ENCODE results near the gene JAM3.
A peak's percentile ranks its signal among the peaks of the same experiment; 100 is the strongest.

JAM3 gene

DNA sequence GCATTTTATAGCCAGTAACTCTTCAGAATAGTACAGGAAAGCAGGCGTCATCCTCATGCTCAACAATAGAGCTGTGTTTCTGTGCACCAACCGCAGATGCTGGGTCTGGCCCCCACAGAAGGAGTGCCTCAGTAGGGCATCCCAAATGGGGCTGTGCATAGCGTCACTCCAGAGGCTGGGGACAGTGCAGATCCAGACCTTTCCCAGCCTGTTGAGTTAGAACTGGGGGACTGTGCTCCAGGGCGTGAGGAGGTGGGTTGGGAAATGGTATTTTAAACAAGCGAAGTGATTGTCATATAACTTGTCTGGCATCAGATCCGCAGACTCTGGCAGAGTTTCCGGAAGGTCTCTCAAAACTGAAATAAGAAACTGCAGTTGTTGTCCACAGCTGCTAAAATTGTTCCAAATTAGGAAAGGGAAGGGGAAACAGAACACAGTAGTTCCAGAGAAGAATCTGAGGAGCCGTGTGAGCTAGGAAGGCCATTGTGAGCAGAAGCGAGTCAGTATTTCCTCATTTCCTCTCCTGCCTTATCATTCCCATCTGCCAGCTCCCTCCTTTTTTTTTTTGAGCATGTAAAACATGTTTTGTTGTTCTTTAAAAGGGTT lies 52.2 kb downstream of the JAM3 start:
- Mint-ChIP-seq H3K36me3 (peaks cover 1% of the 10 kb centered on the region), H3K27me3 (peaks cover 34% of the 10 kb centered on the region), H3K4me3 (no peak overlapping the region), H3K4me1 (peaks cover 14% of the 10 kb centered on the region), H3K9me3 (no peaks in the 10 kb centered on the region), H3K27ac (no peak overlapping the region)
- no peak for DNase-seq
- CTCF ChIA-PET: no interaction called here

DNA sequence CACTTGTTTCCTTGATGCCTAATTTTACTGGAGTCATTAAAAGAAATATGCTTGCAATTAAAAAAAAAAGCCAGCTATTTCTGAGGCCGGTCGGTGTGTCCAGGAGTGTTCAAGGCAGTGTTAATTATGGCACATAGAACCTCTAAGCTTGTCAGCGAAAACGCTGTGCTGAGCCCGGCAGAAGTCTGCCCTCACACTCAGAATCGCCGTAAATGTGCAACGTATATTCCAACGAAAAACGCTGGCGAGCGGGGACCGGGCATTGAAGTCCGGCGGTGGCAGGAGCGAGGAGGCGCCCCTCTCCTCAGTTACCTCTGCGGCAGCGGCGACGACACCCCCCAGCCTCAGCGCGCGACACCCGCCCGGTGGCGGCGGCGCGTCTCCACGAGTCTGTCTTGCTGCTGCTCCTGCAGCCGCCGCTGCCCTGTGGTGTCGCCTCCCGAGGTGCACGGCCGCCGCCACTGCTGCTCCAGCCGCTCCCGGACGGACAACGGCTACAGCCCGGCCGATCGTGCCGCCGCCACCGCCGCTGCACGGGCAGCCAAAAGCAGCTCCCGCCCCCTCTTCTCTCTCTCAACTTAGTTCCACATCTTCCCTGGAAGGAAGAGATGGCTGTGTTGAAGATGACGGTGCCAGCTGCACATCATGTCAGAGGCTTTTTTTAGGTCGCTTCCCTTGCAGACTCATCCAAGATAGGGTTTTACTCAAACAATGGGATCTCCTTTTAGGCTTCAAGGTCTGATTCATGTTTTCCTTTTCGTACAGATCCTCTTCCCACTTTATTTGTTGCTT lies 56.0 kb downstream of the JAM3 start:
- CTCF ChIA-PET: interaction anchor here (0.9 to 1.4 kb wide), 4 partner anchors 26 to 74 kb away, joined by 3 to 5 read pairs (median 3); no protein-coding TSS in a partner anchor
- Mint-ChIP-seq H3K4me1 (peaks cover 16% of the 10 kb centered on the region), H3K27ac (no peak overlapping the region), H3K9me3 (no peaks in the 10 kb centered on the region), H3K4me3 (no peak overlapping the region), H3K27me3 (peaks cover 43% of the 10 kb centered on the region), H3K36me3 (peaks cover 1% of the 10 kb centered on the region)
- DNase-seq: no peak

DNA sequence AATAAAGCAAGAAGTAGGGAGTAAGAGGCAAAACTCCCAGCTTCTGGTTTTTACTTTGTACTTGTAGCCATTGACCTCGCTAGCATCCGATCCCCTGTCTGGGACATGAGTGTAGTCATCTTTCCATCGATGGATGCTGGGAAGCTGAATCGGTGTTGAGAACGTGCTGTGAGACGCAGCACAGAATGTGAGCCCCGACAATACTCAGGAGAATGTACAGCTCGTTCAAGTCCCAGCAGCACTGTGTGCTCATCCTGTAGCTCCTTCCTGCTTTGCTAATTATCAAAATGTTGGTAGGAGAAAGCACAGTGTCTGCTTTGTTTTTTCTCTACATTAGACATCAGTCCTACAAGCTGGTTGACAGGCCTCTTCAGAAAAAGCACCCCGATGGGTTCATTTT lies 56.6 kb downstream of the JAM3 start:
- H3K4me3 Mint-ChIP-seq: no peak overlapping the region
- peaks cover 16% of the 10 kb centered on the region for H3K4me1 Mint-ChIP-seq
- H3K27me3 Mint-ChIP-seq: peaks cover 43% of the 10 kb centered on the region
- peaks cover 1% of the 10 kb centered on the region for H3K36me3 Mint-ChIP-seq
- DNase-seq: no peak
- no peaks in the 10 kb centered on the region for H3K9me3 Mint-ChIP-seq
- H3K27ac Mint-ChIP-seq: no peak overlapping the region
- CTCF ChIA-PET: interaction anchor here (0.8 to 1.0 kb wide), 2 partner anchors 27 to 75 kb away, joined by 3 read pairs; no protein-coding TSS in a partner anchor

DNA sequence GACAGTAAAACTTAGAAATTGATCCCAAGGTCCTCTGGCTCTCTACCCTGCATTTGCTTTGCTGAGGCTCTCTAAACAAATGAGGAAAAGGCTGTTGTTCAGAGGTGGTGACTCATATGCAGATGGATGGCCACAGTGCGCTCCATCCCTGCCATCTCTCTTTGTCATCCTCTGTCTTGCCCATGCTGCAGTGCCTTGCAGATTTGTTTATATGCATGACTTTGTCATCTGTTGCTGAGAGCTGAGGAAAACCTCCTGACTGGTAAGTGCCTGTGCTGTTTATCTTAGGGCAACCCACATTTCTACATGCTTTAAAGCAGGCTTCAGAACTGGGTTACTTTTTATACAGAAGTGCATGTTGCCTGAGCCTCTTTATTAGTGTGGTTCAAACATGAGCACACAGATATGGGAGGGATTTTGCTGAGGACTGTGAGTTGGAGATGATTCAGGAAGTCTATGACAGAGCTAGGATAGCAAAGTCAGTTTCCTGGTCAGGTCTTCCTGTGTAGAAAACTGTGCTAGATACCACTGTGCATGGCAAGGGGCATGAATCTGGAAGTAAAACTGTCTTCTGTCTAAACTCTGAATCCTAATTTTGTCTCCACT lies 57.4 kb downstream of the JAM3 start:
- H3K36me3 Mint-ChIP-seq: peaks cover 3% of the 10 kb centered on the region
- H3K4me1 Mint-ChIP-seq: peaks cover 16% of the 10 kb centered on the region
- CTCF ChIA-PET: interaction anchor here (0.6 to 1.0 kb wide), 5 partner anchors 13 to 76 kb away, joined by 3 read pairs; no protein-coding TSS in a partner anchor
- no peak overlapping the region for H3K4me3 Mint-ChIP-seq
- no peak overlapping the region for H3K27ac Mint-ChIP-seq
- DNase-seq: no peak
- peaks cover 4% of the 10 kb centered on the region for H3K9me3 Mint-ChIP-seq
- peaks cover 43% of the 10 kb centered on the region for H3K27me3 Mint-ChIP-seq

DNA sequence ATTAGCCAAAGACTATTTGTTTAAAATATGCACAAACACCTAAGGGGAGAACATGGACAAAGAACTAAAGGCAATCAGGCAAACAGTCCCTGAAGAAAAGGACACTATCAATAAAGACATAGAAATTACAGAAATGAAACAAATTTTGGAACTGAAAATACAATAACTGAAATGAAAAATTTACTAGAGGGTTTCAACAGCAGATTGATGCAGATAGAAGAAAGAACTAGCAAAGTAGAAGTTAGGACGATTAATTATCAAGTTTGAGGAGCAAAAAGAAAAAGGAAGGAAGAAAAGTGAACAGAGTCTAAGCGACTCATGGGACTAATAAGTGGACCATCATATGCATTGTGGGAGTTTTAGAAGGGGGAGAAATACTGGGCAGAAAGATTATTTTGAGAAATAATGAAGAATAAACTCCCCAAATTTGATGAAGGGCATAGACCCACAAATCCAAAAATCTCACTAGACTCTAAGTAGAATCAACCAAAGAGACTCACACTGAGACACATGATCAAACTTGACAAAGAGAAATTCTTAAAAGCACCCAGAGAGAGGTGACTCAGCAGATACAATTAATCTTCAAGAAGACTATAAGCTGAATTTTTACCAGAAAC lies 62.9 kb downstream of the JAM3 start:
- Mint-ChIP-seq H3K36me3 (peaks cover 7% of the 10 kb centered on the region), H3K27me3 (peaks cover 4% of the 10 kb centered on the region), H3K4me1 (no peaks in the 10 kb centered on the region), H3K4me3 (no peak overlapping the region), H3K27ac (no peak overlapping the region), H3K9me3 (peaks cover 15% of the 10 kb centered on the region)
- no peak for DNase-seq
- CTCF ChIA-PET: no interaction called here

DNA sequence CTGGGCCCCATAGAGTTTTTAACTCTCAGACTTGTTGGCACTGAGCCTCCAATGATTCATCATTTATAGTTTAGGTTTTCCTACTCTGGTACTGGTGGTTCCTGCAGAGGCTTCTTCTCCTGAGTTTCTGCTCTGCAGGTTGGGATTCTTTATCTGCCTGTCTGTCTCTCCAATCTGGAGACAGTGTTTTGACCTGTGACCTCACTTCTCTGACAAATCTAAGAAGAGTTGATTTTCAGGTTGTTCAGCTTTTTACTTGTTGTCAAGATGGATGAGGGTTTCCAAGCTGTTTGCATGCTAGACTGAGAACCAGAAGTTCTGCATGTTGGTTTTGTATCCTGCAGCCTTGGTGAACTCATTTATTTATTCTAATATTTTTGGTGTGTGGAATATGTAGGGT lies 63.9 kb downstream of the JAM3 start:
- DNase-seq: no peak
- CTCF ChIA-PET: no interaction called here
- H3K27ac Mint-ChIP-seq: no peak overlapping the region

DNA sequence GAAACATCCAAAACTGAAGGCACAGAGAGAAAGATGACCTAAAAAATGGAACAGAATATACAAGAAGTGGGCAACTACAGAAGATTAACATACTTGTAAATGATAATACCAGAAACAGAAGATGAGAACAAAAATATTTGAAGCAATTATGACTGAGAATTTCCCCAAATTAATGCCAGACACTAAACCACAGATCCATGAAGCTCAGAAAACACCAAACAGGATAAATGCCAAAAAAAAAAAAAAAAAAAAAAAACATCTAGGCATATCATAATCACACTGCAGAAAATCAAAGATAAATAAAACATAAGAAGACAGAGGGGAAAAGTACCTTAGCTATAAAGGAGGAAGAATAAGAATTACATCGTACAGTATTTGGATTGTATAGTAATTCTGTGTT lies 65.3 kb downstream of the JAM3 start:
- no peaks in the 10 kb centered on the region for H3K27me3 Mint-ChIP-seq
- peaks cover 15% of the 10 kb centered on the region for H3K9me3 Mint-ChIP-seq
- H3K36me3 Mint-ChIP-seq: peaks cover 7% of the 10 kb centered on the region
- no peak overlapping the region for H3K27ac Mint-ChIP-seq
- DNase-seq: no peak
- H3K4me1 Mint-ChIP-seq: peaks cover under 1% of the 10 kb centered on the region
- CTCF ChIA-PET: interaction anchor here (4.1 kb wide), 1 partner anchor 84 kb away, joined by 18 read pairs; no protein-coding TSS in a partner anchor
- no peak overlapping the region for H3K4me3 Mint-ChIP-seq

More for the DNA sequence above, 63.9 kb downstream of the JAM3 start:
- H3K4me1 Mint-ChIP-seq: no peaks in the 10 kb centered on the region
- H3K4me3 Mint-ChIP-seq: no peak overlapping the region
- H3K9me3 Mint-ChIP-seq: peaks cover 15% of the 10 kb centered on the region
- no peaks in the 10 kb centered on the region for H3K27me3 Mint-ChIP-seq
- H3K36me3 Mint-ChIP-seq: peaks cover 7% of the 10 kb centered on the region

DNA sequence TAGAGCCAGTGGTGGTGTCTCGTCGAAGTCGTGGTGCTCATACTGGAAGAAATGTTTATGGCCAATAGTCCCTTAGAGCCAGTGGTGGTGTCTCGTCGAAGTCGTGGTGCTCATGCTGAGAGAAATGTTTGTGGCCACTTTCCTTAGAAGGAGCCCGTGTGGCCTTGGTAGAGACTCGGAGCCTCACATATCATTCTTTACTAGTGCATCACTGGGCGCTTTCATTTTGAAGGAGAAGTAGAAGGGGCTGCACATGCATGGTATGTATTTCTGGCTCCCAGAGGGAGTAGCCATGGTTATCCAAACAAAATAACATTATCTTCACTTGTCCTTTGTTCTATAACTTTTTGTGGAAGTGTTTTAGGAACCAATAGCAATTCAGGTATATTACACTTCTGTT lies 69.5 kb downstream of the JAM3 start:
- Mint-ChIP-seq H3K36me3 (no peaks in the 10 kb centered on the region), H3K9me3 (no peaks in the 10 kb centered on the region), H3K4me1 (peaks cover 7% of the 10 kb centered on the region), H3K27me3 (no peaks in the 10 kb centered on the region), H3K4me3 (no peak overlapping the region), H3K27ac (no peak overlapping the region)
- CTCF ChIA-PET: interaction anchor here (1.1 to 3.1 kb wide), 6 partner anchors 27 to 211 kb away, joined by 3 to 32 read pairs (median 12); no protein-coding TSS in a partner anchor
- no peak for DNase-seq

DNA sequence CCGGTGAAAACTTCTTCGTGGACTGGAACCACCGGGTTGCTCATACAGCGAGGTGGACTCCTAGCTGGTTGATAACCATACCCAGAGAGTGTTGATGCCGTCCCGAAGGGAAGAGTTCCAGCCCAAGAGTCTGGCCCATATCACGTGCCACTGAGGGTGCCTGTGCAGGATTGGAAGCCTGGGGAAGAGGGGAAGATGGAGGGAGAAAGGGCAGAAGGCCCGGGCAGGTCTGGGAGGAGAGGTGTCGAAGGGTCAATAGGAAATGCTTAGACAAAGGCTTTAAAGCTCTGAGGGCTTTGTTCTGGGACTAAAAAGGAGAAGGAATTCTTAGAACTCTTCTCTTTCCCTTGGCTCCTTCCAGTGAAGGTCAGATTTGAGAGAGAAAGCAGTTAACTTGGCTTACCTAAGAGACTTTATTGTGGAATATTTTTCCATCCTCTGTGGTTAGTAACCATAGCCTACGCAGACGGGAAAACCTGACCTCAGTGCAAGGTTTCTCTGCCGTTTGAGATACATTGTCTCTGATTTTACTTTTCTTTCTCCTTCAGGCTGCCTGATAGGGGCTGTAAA lies 70.5 kb downstream of the JAM3 start:
- H3K4me1 Mint-ChIP-seq: peaks cover 17% of the 10 kb centered on the region
- no peaks in the 10 kb centered on the region for H3K9me3 Mint-ChIP-seq
- peaks cover 8% of the 10 kb centered on the region for H3K36me3 Mint-ChIP-seq
- DNase-seq: no peak
- H3K4me3 Mint-ChIP-seq: no peak overlapping the region
- no peaks in the 10 kb centered on the region for H3K27me3 Mint-ChIP-seq
- no peak overlapping the region for H3K27ac Mint-ChIP-seq
- CTCF ChIA-PET: interaction anchor here (0.6 to 3.1 kb wide), 12 partner anchors 13 to 212 kb away, joined by 3 to 32 read pairs (median 4); no protein-coding TSS in a partner anchor

DNA sequence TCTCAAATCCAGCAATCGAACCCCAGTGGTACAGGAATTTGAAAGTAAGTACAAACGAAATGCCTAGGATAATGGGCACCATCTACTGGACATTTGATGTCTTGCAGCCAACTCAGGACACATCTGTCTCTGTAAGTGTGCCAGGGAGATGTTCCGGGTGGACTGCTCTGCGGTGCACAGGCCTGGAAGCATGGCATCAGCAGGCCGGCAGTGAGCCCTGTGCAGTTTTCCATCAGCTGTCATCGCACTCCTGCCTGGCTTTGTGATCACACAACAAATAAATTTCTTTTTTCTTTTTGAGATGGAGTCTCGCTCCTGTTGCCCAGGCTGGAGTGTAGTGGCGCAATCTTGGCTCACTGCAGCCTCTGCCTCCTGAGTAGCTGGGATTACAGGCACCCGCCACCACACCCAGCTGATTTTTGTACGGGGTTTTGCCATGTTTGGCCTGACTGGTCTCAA lies 71.0 kb downstream of the JAM3 start:
- Mint-ChIP-seq H3K4me3 (no peak overlapping the region), H3K36me3 (peaks cover 12% of the 10 kb centered on the region), H3K27me3 (no peaks in the 10 kb centered on the region), H3K9me3 (no peaks in the 10 kb centered on the region), H3K4me1 (peaks cover 17% of the 10 kb centered on the region), H3K27ac (no peak overlapping the region)
- DNase-seq: peak; percentile 69
- CTCF ChIA-PET: interaction anchor here (0.6 to 3.1 kb wide), 6 partner anchors 17 to 212 kb away, joined by 3 to 32 read pairs (median 12); no protein-coding TSS in a partner anchor

DNA sequence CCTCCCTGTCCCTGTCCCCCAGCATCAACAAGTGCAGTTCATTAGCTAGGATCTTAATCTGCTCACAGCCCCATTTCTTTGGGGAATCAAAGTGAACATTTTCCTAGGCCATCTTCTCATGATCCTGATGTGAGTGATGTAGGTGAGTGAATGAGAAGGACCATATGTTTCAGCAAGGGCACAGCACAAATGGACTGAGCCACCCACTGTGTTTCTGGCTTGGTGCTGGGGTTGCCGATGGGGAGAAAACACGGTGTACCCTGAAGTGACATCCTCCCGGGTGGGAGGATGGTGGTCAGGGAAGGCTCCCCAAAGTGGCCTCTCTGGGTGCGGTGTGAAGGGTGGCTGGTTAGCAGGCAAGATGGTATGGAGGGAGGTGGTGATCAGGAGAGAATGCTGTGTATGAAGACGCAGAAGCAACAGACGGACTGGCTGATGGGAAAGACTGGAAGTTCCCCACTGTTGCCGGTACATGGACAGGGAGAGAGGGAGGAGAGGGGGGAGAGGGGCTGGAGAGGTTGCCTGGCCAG lies 72.2 kb downstream of the JAM3 start:
- H3K9me3 Mint-ChIP-seq: no peaks in the 10 kb centered on the region
- CTCF ChIA-PET: interaction anchor here (2.0 to 3.1 kb wide), 4 partner anchors 87 to 213 kb away, joined by 5 to 32 read pairs (median 20); no protein-coding TSS in a partner anchor
- no peak overlapping the region for H3K4me3 Mint-ChIP-seq
- no peak for DNase-seq
- H3K27ac Mint-ChIP-seq: no peak overlapping the region
- H3K36me3 Mint-ChIP-seq: peaks cover 20% of the 10 kb centered on the region
- H3K27me3 Mint-ChIP-seq: no peaks in the 10 kb centered on the region
- peaks cover 17% of the 10 kb centered on the region for H3K4me1 Mint-ChIP-seq

DNA sequence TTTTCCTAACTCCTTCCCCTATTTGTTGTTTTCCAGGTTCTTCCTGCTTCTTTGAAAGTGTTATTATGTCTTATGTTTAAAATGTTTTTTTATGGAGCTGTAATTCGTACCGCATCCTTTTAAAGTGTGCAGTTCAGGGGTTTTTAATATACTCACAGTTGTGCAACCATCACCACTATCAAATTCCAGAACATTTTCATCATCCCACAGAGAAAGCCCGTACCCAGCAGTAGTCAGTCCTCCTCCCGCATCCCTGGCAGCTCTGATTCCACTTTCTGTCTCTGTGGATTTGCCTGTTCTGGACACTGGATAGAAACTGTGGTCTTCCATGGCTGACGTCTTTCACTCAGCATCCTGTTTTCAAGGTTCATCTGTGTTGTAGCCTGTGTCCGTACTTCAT lies 73.7 kb downstream of the JAM3 start:
- Mint-ChIP-seq H3K27ac (no peak overlapping the region), H3K36me3 (peaks cover 20% of the 10 kb centered on the region), H3K4me3 (no peak overlapping the region), H3K27me3 (no peaks in the 10 kb centered on the region), H3K4me1 (peaks cover 17% of the 10 kb centered on the region), H3K9me3 (no peaks in the 10 kb centered on the region)
- DNase-seq: no peak
- CTCF ChIA-PET: interaction anchor here (1.3 to 1.7 kb wide), 4 partner anchors 91 to 215 kb away, joined by 5 to 7 read pairs (median 6); no protein-coding TSS in a partner anchor

DNA sequence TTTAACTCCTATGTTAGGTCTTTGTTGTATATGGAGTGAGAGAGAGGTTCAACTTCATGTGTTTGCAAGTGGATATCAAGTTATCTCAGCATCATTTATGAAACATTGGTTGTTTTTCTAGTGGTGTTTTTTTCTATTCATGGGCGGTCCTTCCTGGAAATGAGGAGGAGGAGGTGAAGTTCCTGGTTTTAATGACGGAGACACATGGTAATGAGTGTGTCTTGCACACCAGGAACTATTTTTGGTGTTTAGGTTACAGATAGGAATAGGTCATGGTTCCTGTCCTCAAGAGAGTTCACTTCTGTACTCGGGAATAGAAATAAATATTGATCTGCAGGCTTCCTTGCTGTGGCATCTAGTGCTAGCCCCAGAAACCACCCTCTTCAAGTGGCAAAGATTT lies 74.9 kb downstream of the JAM3 start:
- Mint-ChIP-seq H3K27ac (peak overlapping the region; percentile 47), H3K27me3 (no peaks in the 10 kb centered on the region), H3K36me3 (peaks cover 20% of the 10 kb centered on the region), H3K4me3 (no peak overlapping the region), H3K9me3 (no peaks in the 10 kb centered on the region), H3K4me1 (peaks cover 17% of the 10 kb centered on the region)
- DNase-seq: no peak
- CTCF ChIA-PET: no interaction called here

All from activated naive CD4-positive, alpha-beta T cell treated with anti-CD3 and anti-CD28 coated beads, Interleukin-2, amount 10 ng/mL, durations not matched to agents 7 days and 5 days (primary cell).